B cell (primary cell): ENCODE results near the gene STAT4. TPM values are rescaled to one million over a fixed set of nuclear protein-coding genes. Genes with fewer than 3 reads are reported as not detected.

Source experiments
- ATAC-seq: fragments of 200-7000 bp; cut with Tn5 transposase; one replicate; pipeline ENCODE4 v1.10.0; 2021; ENCODE audit warnings: low read depth, mild to moderate bottlenecking, moderate number of reproducible peaks, moderate library complexity
- CTCF ChIA-PET: fragments of 350-600 bp; sonication (Branson Sonifier 250); formaldehyde crosslinking; loops from one replicate; lab custom pipeline; 2021; ENCODE audit warnings: antibody characterized with exemption, inconsistent platforms; lab: Charles Lee
- POLR2A ChIA-PET: fragments of 350-600 bp; sonication (Branson Sonifier 250); formaldehyde crosslinking; loops from one replicate; lab custom pipeline; 2021; ENCODE audit warnings: antibody characterized with exemption; lab: Charles Lee
- DNase-seq: peaks from one replicate; pipeline ENCODE4 v3.0.0; 2013
- H2AFZ ChIP-seq: 2 replicates; pipeline ENCODE4 v1.6.1; 2012; ENCODE audit warnings: mild to moderate bottlenecking, low read depth, low read length; ENCODE audit not compliant: insufficient read depth, poor library complexity, severe bottlenecking
- H3K27ac ChIP-seq, 2 donors: 1 replicate in 1 of 2; 2 replicates in 1 of 2; pipeline ENCODE4 v1.5.1; 2012 to 2013; ENCODE audit warnings: low read length in 2 of 2, mild to moderate bottlenecking in 2 of 2, moderate library complexity in 1 of 2
- H3K27me3 ChIP-seq, 4 experiments: fragments of 200-600 bp in 1 of 4; sonication (generic) in 1 of 4; replicated peaks in 1 of 4; 1 replicate in 2 of 4; 2 replicates in 2 of 4; pipeline versions ENCODE4 v1.6.1 to v1.7.0; 2013 to 2016; ENCODE audit warnings: low read length in 3 of 4, mild to moderate bottlenecking in 2 of 4, mixed read lengths in 1 of 4, moderate library complexity in 1 of 4; ENCODE audit not compliant: insufficient read depth in 4 of 4, control insufficient read depth in 3 of 4; ENCODE audit errors: control extremely low read depth in 1 of 4
- H3K36me3 ChIP-seq, 2 experiments: replicated peaks in 1 of 2; 1 replicate in 1 of 2; 2 replicates in 1 of 2; pipeline versions ENCODE4 v1.6.1 to v1.7.1; 2013; ENCODE audit warnings: low read length in 1 of 2; ENCODE audit not compliant: insufficient read depth in 2 of 2, control insufficient read depth in 1 of 2; ENCODE audit errors: control extremely low read depth in 1 of 2, extremely low read depth in 1 of 2
- H3K4me1 ChIP-seq, 2 donors: fragments of 200-600 bp in 1 of 2; sonication (generic) in 1 of 2; 1 replicate in 1 of 2; 2 replicates in 1 of 2; pipeline versions ENCODE4 v1.5.1 to v1.6.1; 2013 to 2017; ENCODE audit warnings: low read length in 2 of 2; ENCODE audit not compliant: control insufficient read depth in 2 of 2, insufficient read depth in 2 of 2
- H3K4me2 ChIP-seq: replicated peaks from 2 replicates; pipeline ENCODE3; 2012; ENCODE audit warnings: mild to moderate bottlenecking, low read depth, low read length; ENCODE audit not compliant: poor library complexity, severe bottlenecking
- H3K4me3 ChIP-seq, 5 experiments: fragments of 200-600 bp in 1 of 5; sonication (generic) in 1 of 5; 1 replicate in 3 of 5; 2 replicates in 2 of 5; pipeline versions ENCODE4 v1.5.1 to v1.7.0; 2011 to 2016; ENCODE audit warnings: low read length in 4 of 5, mild to moderate bottlenecking in 4 of 5, low read depth in 2 of 5, control low read depth in 1 of 5, moderate library complexity in 1 of 5; ENCODE audit not compliant: insufficient read depth in 1 of 5; ENCODE audit errors: control extremely low read depth in 1 of 5, extremely low read depth in 1 of 5
- H3K79me2 ChIP-seq: fragments of 200-600 bp; sonication (generic); one replicate; pipeline ENCODE4 v1.6.0; 2016; ENCODE audit warnings: low read length; ENCODE audit not compliant: control insufficient read depth, insufficient read depth
- H3K9ac ChIP-seq: fragments of 200-600 bp; sonication (generic); 2 replicates; pipeline ENCODE4 v1.6.1; 2017; ENCODE audit warnings: mild to moderate bottlenecking, low read length, moderate library complexity
- H3K9me3 ChIP-seq, 3 donors: one replicate each; pipeline versions ENCODE4 v1.6.1 to v1.7.1; 2013; ENCODE audit warnings: low read length in 2 of 3; ENCODE audit not compliant: control insufficient read depth in 2 of 3, insufficient read depth in 1 of 3; ENCODE audit errors: control extremely low read depth in 1 of 3
- H4K20me1 ChIP-seq: 2 replicates; pipeline ENCODE4 v1.6.0; 2012; ENCODE audit warnings: mild to moderate bottlenecking, low read length; ENCODE audit not compliant: insufficient read depth, control insufficient read depth, poor library complexity, severe bottlenecking
- H3K27ac Mint-ChIP-seq: one replicate; pipeline ENCODE4 v1.8.0; 2021; ENCODE audit warnings: mixed read lengths
- H3K27me3 Mint-ChIP-seq: one replicate; pipeline ENCODE4 v1.8.0; 2021; ENCODE audit warnings: mixed read lengths
- H3K4me1 Mint-ChIP-seq: one replicate; pipeline ENCODE4 v1.8.0; 2021; ENCODE audit warnings: mixed read lengths
- H3K4me3 Mint-ChIP-seq: one replicate; pipeline ENCODE4 v1.8.0; 2021; ENCODE audit warnings: mixed read lengths
- H3K9me3 Mint-ChIP-seq: one replicate; pipeline ENCODE4 v1.8.0; 2022; ENCODE audit warnings: mixed read lengths; ENCODE audit not compliant: insufficient read depth
- CTCF ChIP-seq: fragments of 200-600 bp; IDR thresholded peaks from one replicate; pipeline ENCODE4 v1.8.0; 2022; ENCODE audit warnings: antibody characterized with exemption, mild to moderate bottlenecking
- EZH2 ChIP-seq: IDR thresholded peaks from 2 replicates; pipeline ENCODE4 v1.6.1; 2012; ENCODE audit warnings: borderline replicate concordance, low read depth, mild to moderate bottlenecking, moderate library complexity, low read length; ENCODE audit not compliant: insufficient read depth, poor library complexity, severe bottlenecking
- WGBS: methylation state at CpG from one replicate; pipeline ENCODE4 v1.1.5; 2013; ENCODE audit warnings: missing lambda C conversion rate; ENCODE audit not compliant: insufficient coverage; 5-methylcytosine and 5-hydroxymethylcytosine counted together
- intact Hi-C: fragments of 100-400 bp; cut with micrococcal nuclease; formaldehyde crosslinking; loops from one replicate; pipeline ENCODE4 v1.10.0; 2022
- polyA plus RNA-seq: library from polyadenylated mRNA; depleted of rRNA; stranded (reverse); fragments of >200 nt; gene quantifications from 2 replicates; pipeline ENCODE4 v1.2.3, GENCODE V29; 2012
- total RNA-seq, 2 donors: library from RNA; stranded (reverse); fragments of 120-200 nt in 1 of 2; gene quantifications; 1 replicate in 1 of 2; 2 replicates in 1 of 2; pipeline versions ENCODE4 v1.2.3 to v1.2.4, GENCODE V29; 2013 to 2022

The STAT4 gene
- total and polyA plus RNA-seq, 2 donors (not counting 1 experiment from before 2014, with no cell fraction given): 2.0 to 62.1 TPM

- H3K27ac Mint-ChIP-seq: no peak overlapping the region
- ChIA-PET POLR2A (no interaction called here), CTCF (interaction anchor here (1.0 kb wide), 1 partner anchor 337 kb away, joined by 3 read pairs; no protein-coding TSS in a partner anchor)
- H3K36me3 ChIP-seq: no peaks in the 10 kb centered on the region
- TF ChIP-seq EZH2 (no peak), CTCF (no peak)
- no peaks in the 10 kb centered on the region for H3K27me3 ChIP-seq
- no peaks in the 10 kb centered on the region for H3K4me1 Mint-ChIP-seq
- no peak for DNase-seq
- no peaks in the 10 kb centered on the region for H3K9me3 ChIP-seq
- no peaks in the 10 kb centered on the region for H4K20me1 ChIP-seq
- H3K4me3 Mint-ChIP-seq: no peak overlapping the region
- peaks cover 6% of the 10 kb centered on the region for H3K27me3 Mint-ChIP-seq
- H3K4me2 ChIP-seq: no peak overlapping the region
- intact Hi-C loops: no loop called here
- H3K27ac ChIP-seq: no peak overlapping the region
- no peak for ATAC-seq
- no peak overlapping the region for H3K4me3 ChIP-seq
- H3K79me2 ChIP-seq: no peaks in the 10 kb centered on the region
- H3K9me3 Mint-ChIP-seq: no peaks in the 10 kb centered on the region
- 86% methylated on average over 2 of the region's 2 CpGs for WGBS
- H2AFZ ChIP-seq: no peak overlapping the region
- H3K9ac ChIP-seq: no peak overlapping the region
- H3K4me1 ChIP-seq: no peaks in the 10 kb centered on the region
These were observed 33.7 kb upstream of the STAT4 start for GRCh38 chr2:191184457-191184856.

- ATAC-seq (no peak), DNase-seq (no peak)
- Histone ChIP-seq H3K79me2 (no peaks in the 10 kb centered on the region), H3K27me3 (no peaks in the 10 kb centered on the region), H3K9me3 (no peaks in the 10 kb centered on the region), H3K4me2 (no peak overlapping the region), H3K36me3 (no peaks in the 10 kb centered on the region), H4K20me1 (no peaks in the 10 kb centered on the region), H3K9ac (no peak overlapping the region), H3K4me3 (no peak overlapping the region), H2AFZ (no peak overlapping the region), H3K27ac (no peak overlapping the region), H3K4me1 (no peaks in the 10 kb centered on the region)
- Mint-ChIP-seq H3K27ac (no peak overlapping the region), H3K27me3 (peaks cover 6% of the 10 kb centered on the region), H3K9me3 (no peaks in the 10 kb centered on the region), H3K4me1 (no peaks in the 10 kb centered on the region), H3K4me3 (no peak overlapping the region)
- intact Hi-C loops: no loop called here
- TF ChIP-seq CTCF (no peak), EZH2 (no peak)
- ChIA-PET POLR2A (no interaction called here), CTCF (no interaction called here)
These were observed 32.7 kb upstream of the STAT4 start for GRCh38 chr2:191183516-191183915.
